ENCODE results near the gene ZMYND11.
A peak's percentile ranks its signal among the peaks of the same experiment; 100 is the strongest.

The ZMYND11 gene

DNA sequence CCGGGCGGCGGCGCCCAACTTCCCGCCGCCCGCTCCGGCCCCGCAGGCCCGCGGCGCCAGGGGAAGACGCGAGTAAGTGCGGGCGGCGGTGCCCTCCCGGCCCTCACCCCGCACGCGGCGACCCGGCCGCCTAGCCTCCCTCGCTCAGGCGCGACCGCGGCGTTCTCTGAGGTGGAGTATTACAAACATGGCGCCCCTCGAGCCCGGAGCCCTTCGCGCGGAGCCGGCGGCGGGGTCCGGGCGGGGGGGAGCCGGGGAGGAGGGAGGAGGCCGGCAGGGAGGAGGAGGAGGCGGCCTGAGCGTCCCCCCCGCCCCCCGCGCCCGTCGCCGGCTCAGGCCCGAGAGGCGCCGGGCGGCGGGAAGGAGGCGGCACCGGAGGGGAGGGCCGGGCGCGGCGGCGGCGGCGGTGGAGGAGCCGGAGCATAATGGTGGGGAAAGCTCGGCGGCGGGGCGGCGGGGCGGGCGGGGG lies at the start of gene ZMYND11:
TSS of gene ZMYND11 (plus strand) at position 324 of the 469 bp plus-strand sequence. CDS start 44,558 bp downstream, outside the sequence.
- DNase-seq (ENCODE audit: low read depth in 2 of 2), result peak; percentile 33 to 50

DNA sequence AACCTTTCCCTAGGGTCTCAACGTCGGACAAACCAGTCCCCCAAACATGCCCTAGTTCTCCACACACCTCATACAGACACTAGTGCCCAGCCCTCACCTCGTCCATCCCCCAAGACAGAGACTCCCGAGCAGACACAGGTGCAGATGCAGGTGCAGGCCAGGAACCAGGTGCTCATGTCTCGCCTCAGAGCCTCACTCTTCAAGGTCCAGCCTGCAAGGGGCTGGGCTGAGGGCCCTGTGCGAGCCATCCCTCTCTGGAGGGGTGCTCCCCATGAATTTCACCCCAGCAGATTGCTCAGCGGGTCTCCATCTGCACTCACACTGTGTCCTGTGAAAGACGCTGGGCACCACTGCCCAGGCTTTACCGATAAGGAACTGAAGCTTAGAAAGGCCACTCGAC lies 49.2 kb upstream of the ZMYND11 start:
- DNase-seq (ENCODE audit: low read depth in 2 of 2), result no peak

DNA sequence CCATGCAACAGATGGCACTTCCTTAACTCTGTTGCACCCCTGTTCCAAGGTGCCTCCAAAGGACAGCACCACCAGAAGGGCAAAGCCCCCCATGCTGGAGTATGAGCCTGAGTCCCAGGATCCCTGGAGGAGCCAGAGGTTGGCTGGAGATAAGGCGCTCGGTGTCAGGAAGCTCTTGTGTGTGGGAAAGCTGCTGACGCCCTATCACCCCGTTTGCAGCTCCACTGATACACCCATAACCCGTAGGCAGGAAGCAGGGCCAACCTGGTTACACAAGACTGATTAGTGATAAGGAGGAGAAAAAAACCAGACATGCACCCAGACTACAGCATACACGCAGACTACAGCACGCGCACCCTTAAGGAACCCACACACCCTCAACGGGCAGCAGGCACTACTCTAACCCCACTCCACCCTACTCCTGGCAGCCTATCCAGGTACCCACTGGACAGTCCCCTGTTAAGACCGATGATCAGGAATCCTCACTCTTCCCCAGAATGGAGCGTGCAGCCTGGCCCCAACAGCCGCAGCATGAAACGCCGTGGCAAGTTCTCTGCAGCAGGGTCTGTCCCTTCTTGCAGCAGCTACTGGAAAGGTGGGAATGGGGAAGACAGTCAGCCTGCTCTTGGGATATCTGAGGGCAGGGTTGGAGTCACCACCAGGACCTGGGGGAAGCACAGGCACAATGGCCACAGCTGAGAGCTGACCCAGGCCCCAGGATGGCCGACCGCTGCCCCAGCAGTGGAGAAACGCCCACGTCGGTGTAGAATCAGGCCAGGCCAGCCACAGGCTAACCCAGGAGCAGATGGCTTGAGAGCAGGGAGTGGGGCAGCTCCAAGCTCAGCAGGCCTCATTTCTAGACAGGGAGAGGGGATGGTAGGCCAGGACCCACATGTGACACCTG lies 47.8 kb upstream of the ZMYND11 start:
- DNase-seq (ENCODE audit: low read depth in 2 of 2), result no peak

DNA sequence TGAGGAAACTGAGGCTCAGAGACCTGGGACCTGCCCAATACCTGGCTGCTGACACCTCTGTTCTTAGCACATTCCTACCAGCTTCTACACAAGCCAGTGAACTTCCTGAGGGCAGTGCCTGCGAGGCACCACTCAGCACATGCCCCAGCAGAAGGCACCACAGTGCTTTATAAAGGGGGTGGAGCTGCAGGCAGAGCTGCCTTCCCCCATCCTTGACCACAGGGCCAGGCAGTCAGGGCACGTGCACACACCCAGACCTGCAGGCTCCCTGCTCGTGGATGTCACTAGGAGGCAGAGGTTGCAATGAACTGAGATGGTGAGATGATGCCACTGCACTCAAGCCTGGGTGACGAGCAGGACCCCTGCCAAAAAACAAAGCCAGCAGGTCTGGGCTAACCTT lies 47.0 kb upstream of the ZMYND11 start:
- DNase-seq (ENCODE audit: low read depth in 2 of 2), result no peak

DNA sequence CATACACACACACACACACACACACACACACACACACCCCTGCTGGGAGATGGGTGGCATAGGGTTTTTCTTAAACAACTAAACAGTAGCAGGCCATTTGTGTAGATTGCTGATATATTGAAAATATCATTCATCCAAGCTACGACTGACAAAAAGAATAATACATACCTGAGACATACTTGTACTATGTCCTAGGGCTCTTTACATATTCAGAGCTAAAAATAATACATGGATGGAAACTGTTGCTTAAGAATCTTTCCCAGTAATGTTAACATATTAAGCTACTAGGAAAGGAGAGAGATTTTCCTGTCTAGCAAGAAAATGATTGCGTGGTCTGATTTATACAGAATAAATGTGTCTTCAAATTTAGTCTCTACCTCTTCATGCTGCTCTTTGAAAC lies 46.0 kb upstream of the ZMYND11 start:
- no peak for DNase-seq (ENCODE audit: low read depth in 2 of 2)

DNA sequence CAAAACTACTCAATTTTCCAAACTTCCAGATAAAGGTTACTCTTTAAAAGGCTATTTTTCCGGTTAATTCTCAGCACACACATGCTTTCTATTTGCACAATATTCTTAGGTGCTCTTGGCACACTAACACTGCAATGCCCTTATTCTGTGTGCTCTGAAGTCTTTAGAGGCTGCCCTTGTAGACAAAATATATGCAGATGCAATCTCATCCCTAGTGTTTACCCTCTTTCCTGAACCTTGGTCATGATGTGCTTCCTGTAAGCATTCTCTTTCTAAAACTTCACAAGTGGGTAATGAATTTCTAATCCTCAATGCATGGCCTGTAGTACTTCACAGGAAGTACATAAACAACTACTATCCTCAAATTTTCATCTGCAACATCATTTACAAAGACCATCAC lies 45.1 kb upstream of the ZMYND11 start:
- no peak for DNase-seq (ENCODE audit: low read depth in 2 of 2)

DNA sequence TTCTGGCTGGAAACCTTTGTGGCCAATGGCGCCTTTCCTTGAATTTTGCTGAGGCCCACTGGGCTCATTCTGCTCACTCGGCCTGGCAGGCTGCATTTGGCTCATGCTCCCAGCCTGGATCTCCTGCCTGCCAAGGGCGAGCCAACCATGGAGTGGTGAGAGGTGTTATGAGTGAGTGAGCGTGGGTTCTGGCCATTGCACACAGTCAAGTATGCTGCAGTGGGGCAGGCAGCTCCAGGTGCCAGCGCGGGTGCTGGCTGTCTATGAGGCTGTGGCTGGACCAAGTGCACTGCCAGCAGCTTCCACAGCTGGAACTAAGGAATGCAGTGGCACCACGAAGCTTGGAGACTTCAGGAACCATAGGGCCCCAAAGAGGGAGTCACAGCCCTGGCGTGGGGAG lies 43.9 kb upstream of the ZMYND11 start:
- no peak for DNase-seq (ENCODE audit: low read depth in 2 of 2)

DNA sequence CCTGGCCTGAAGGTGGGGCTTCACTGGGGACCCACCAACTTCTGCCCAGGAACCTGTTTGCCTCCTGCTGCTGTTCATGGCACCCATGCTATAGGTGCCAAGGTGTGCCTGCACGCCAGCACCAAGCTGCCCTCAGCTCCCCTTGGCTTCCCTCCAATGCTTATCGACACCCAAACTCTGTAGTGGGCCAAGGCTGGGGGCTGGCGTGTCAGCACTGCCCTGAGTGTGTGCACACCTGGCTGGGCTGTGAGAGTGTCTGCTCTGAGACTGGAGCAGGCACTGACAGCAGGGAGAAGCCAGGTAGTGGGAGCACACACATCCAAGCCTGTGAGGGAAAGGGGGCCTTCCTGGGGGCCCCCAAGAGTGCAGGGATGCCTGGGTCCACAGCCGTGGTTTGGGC lies 43.1 kb upstream of the ZMYND11 start:
- DNase-seq (ENCODE audit: low read depth in 2 of 2), result no peak

DNA sequence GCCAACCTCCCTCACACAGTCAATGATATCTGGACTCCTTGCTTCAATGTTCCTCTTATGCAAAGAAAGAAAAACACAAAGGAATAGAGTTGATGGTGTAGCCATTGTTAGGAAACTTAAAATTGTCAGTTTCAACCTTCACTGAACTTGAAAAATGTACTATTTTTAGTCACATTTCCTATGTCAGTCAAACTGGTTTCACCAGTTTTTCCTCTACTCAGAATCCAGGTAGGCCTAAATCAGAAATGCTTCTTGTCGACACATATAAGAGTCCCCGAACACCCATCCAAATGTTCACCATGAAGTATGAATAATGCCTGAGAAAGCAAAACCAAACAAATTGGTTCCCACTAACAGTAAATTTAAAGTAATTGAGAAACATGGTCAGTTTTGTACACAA lies 42.4 kb upstream of the ZMYND11 start:
- no peak for DNase-seq (ENCODE audit: low read depth in 2 of 2)

DNA sequence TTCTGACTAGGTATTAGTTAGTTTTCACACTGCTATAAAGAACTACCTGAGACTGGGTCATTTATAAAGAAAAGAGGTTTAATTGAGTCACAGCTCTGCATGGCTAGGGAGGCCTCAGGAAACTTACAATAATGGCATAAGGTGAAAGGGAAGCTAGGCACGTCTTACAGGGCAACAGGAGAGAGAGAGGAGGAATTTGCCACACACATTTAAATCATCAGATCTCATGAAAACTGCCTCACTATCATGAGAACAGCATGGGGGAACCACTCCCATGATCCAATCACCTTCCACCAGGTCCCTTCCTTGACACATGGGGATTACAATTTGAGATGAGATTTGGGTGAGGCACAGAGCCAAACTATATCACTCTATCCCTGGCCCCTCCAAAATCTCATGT lies 40.6 kb upstream of the ZMYND11 start:
- DNase-seq (ENCODE audit: low read depth in 2 of 2), result no peak

DNA sequence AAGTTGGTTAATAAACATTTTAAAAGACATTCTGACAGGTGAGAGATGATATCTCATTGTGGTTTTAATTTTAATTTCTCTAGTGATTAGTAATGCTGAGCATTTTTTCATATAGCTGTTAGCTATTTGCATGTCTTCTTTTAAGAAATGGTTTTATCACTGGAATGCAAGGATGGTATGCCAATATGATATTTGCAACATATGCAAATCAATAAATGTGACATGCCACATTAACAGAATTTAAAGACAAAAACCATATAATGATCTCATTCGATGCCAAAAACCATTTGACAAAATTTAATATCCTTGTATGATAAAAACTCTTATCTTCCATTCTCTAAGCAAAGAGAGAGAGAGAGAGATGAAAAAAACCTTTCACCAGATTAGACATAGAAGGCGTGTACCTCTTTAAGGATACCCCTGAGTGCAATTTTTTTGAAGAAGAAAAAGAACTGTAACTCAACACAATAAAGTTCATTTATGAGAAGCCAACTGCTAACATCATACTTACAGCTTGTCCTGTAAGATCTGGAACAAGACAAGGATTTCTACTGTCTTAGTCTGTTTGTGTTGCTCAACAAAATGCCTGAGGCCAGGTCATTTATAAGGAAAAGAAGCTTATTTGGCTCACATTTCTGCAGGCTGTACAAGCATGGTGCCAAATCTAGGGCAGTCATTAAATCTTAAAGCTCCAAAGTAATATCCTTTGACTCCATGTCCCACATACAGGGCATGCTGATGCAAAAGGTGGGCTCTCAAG lies 39.7 kb upstream of the ZMYND11 start:
- no peak for DNase-seq (ENCODE audit: low read depth in 2 of 2)

DNA sequence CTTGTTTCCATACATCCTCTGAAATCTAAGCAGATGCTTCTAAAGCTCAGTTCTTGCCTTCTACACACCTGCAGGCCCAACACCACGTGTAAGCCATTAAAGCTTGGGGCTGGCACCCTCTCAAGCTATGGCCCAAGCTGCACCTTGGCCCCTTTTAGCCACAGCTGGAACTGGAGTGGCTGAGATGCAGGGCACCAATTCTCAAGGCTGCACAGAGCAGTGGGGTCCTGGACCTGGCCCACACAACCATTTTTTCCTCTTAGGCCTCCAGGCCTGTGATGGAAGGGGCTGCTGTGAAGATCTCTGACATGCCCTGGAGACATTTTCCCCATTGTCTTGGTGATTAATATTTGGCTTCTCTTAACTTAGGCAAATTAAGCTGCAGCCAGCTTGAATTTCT lies 38.8 kb upstream of the ZMYND11 start:
- DNase-seq (ENCODE audit: low read depth in 2 of 2), result no peak

DNA sequence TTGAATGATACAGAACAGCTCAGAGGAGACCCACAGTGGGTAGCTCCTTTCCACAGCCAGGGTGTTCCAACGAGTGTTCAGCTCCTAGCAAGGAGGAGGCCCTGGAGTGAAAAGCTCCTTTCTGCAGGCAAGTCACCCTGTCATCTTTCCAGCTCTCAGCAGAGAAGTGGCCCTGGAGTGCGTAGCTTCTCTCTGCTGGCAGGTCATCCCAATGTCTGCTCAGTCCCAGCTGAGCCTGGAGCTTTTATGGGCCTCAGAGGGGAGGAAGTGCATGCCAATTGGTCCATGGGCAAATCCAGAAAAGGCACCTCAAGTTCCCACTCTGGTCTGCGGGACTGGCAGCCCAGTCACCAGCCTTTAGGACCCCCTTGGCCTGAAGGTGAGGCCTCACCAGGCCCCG lies 30.8 kb upstream of the ZMYND11 start:
- no peak for DNase-seq (ENCODE audit: low read depth in 2 of 2)

DNA sequence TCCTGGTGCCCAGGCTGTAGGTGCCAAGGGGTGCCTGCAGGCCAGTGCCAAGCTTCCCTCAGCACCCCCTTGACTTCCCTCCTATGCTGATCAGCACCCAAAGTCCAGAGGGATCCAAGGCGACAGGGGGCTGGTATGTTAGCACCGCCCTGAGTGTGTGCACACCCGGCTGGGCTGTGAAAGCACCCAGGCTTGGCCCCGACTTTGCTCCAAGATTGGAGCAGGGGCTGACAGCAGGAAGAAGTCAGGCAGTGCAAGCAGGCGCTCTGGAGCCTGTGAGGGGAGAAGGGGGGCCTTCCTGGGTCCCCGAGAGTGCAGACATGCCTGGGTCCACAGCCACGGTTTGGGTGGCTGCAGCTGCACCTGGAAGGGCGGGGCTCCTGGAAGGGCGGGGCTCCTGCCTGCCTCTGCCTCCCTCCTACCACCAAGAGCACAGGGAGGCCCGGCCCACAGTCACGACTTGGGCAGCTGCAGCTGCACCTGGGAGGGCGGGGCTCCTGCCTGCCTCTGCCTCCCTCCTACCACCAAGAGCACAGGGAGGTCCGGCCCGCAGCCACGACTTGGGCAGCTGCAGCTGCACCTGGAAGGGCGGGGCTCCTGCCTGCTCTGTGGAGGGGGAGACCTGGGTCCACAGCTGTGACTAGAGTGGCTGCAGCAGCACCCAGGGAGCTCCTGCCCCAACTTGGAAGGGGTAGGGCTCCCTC lies 30.2 kb upstream of the ZMYND11 start:
- DNase-seq (ENCODE audit: low read depth in 2 of 2), result no peak

DNA sequence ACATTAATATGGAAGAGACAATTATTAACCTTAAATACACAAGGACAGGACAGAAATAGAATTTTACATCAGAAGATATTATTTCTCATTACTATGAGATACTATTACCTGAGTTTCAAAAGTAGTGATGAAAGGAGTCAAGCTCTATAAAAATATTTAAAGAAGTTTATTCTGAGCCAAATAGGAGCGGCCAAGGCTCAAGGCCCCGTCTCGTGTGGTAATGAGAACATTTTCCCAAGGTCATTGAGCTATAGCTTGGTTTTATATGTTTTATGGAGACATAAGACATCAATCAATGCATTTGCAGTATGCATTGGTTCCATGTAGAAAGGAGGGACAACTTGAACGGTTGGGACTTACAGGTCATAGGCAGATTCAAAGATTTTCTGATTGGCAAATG lies 29.4 kb upstream of the ZMYND11 start:
- no peak for DNase-seq (ENCODE audit: low read depth in 2 of 2)

DNA sequence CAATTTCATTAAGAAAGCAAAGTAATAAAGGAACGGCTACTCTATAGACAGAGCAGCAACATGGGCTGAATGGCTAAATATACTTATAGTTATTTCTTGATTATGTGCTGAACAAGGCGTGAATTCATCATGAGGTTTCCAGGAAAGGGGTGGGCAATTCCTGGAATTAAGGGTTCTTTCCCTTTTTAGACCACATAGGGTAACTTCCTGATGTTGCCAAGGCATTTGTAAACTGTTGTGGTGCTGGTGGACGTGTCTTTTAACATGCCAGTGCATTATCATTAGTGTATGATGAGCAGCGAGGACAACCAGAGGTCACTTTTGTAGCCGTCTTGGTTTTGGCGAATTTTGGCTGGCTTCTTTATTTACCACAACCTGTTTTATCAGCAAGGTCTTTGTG lies 28.5 kb upstream of the ZMYND11 start:
- DNase-seq (ENCODE audit: low read depth in 2 of 2), result no peak

DNA sequence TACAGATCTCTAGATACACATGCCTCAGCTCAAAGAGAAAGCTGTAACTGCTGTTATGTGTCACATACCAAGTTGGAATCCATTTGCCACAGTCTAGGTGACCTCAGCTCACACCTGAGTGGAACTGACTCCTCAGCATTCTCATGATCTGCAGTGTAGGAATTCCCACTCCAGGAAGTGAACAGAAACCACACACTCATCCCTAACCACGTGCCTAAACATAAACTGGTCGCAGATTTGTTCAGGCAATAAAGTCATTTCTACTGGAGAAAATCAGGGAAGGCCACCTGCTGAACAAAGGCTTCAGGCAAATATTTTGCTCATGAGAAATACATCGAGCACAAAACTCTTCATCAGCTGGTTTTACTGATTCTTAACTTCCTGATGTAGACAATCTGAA lies 23.0 kb upstream of the ZMYND11 start:
- no peak for DNase-seq (ENCODE audit: low read depth in 2 of 2)

DNA sequence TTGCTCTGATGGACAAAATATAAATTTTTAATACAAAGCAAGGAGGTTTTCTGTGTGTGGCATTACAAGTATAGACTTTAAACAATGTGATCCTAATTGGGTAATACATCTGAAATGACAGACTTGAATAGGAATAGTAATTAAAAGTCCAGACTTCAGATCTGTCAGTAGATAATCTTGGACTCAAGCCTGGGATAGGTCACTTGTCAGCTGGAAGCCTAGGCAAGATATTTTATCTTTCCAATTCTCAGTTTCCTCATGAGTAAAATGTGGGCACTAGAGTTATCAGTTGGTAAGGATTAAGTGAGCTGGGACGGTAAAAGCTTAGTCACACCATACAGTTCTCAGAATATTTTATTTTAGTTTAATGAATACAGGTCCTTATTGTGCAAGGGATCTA lies 10.4 kb upstream of the ZMYND11 start:
- no peak for DNase-seq (ENCODE audit: low read depth in 2 of 2)

DNA sequence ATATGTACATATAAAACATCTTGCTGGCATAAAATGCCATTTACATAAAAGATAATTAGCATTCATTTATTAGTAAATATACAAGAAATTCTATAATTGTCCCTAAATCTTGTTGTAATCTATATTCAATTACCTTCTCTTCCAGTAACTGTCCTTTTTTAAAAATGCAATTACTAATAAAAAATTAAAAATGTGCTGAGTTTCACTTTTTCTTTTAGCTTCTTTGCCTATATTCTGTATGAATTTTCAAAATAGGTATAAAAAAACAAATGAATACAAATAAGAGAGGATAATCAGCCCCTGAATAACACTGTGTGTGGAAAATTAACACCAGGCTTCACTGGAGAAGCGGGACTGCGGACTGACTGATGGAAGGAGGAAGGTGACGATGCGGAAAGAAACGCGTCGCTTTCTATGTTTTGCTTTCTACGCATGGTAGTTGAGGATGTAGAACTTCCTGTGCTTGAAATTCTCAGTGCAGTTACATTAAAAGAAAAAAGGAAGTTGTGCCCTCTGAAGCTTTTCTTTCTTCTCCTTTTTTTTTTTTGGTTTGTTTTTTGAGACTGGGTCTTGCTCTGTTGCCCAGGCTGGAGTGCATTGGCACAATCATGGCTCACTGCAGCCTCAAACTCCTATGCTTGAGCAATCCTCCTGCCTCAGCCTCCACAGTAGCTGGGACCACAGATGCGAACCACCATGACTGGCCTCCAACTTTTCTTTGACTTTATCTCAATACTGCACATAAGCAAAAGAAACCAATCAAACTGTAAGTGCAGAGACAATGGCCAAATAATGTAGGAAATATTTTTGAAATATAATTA lies 7.4 kb upstream of the ZMYND11 start:
- DNase-seq (ENCODE audit: low read depth in 2 of 2), result no peak

DNA sequence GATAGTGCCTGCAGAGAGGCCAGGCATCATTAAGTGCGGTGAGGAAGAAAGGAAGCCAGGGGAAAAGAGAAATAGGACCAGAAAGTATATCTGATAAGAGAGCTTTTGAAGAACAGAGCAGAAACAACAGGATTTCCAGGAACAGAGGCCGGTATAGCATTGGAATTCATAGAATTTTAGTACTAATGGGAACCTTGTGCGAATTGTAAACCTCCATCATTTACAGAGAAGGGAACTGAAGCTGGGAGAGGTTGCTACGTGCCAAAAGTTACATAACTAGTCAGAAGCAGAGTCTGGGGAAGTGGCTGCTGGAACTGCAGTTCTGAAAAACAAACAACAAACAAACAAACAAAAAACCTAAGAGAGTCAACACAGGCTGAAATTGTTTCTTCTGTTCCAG lies 5.4 kb upstream of the ZMYND11 start:
- DNase-seq (ENCODE audit: low read depth in 2 of 2), result no peak
